Measurements from ENCODE around the gene ACTL8.

DNA sequence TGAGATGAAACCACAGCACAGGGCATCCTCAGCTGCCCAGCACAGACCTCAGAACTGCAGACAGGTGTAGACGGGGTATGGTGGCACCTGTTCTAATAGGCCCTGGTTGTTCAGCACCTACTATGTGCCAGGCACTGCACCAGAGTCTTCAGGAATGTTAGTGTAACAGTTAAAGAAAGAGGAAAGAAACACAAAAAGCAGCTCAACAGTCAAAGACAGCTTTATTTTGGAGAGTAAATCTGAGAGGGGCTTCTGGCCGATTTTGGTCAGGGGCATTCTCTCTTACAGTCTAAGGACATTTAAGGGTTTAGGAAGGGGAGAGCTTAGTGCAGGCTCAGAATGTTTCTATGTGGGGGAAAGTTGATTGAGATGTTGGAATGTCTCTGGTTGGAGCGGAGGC, 45.2 kb upstream of the ACTL8 start:
- TF ChIP-seq CTCF (IDR thresholded peaks at IDR 0.05) (no peak), POLR2A (IDR thresholded peaks at IDR 0.05) (no peak)
